NCI-H345 treated with DMSO at 0.1 percent for 48 hours (cell line): Measurements from ENCODE around the gene PDE2A.
A peak's percentile ranks its signal among the peaks of the same experiment; 100 is the strongest.

Experiments used
- DNase-seq: peaks from one replicate; lab custom pipeline; 2025; ENCODE audit not compliant: unreplicated experiment; lab: John Stamatoyannopoulos, UW

Gene PDE2A

GRCh38 chr11:72673943-72674828, at the start of gene PDE2A:
Gene PDE2A, minus strand, starts transcription at chr11:72674422. Its CDS starts 215 bp downstream, at chr11:72674207.
- DNase-seq, result no peak

DNA sequence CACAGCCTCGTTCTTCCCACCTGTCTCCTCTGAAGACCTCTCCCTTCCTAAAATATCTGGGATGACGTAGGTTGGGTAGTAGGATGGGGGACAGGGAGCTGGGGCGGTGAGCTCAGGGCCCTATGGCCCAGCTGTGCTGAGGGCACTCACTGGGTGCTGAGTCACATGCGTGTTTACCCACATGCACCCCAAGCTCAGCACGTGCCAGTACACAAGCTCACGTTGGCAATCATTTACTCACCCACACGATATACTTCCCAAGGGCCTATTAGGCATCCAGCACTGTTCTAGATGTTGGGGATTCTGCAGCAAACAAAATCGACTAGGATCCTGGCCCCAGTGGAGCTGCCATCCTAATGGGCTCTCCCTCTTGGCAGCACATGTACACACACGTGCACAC, 49.3 kb upstream of the PDE2A start:
- DNase-seq, result no peak

DNA sequence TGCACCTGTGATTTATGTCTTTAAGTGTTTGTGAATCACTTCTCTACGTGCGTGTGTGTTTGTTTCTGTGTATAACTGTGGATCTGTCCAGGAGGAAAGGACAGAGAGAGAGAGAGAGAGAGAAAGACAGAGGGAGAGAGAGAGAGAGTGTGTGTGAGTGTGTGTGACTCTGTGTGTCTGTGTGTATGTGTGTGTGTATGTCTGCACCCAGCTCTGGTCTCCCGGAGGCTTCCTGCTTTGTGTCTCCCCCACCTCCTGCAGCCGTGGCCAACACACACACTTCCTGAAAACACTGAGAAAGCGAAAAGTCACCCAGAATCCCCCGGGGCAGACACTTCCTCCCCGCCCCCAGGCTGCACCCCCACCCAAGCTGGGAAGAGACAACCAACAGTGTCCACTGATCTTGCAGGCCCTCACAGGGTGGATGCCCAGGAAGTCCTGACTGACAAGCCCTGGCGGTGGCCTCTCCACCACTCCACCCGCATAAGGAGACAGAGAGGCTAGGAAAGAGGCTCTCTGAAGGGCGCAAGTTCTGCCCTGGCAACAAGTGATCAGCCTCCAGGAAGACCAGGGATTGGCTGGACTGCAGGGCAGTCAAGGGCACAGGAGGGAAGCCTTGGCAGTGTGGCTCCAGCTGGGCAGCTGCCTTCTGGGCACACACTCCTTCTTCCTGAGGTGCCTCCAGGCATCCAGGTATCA, 48.0 kb upstream of the PDE2A start:
- DNase-seq, result peak; percentile 17

DNA sequence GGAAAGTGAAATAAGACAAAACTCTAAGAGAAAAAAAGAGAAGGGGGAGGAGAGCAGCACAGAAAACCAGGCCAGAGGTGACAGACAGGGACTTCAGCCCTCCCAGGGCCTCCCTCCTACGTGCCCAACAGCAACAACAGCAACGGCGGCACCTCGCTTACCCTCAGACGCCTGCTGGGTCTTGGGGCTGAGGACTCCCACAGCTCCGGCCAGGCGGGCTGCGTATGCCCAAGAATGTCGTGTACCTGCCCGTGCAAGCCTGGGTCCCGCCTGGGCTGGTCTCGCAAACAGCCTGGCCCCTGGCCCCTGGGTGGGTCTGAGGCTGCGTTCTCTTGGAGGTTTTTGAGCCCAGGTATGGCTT, 47.4 kb upstream of the PDE2A start:
- no peak for DNase-seq

GRCh38 chr11:72721276-72721675, 47.1 kb upstream of the PDE2A start:
- no peak for DNase-seq

- no peak for DNase-seq
Measured at GRCh38 chr11:72720784-72721183, 46.6 kb upstream of the PDE2A start.

- no peak for DNase-seq
Measured at GRCh38 chr11:72720047-72720446, 45.8 kb upstream of the PDE2A start.

DNA sequence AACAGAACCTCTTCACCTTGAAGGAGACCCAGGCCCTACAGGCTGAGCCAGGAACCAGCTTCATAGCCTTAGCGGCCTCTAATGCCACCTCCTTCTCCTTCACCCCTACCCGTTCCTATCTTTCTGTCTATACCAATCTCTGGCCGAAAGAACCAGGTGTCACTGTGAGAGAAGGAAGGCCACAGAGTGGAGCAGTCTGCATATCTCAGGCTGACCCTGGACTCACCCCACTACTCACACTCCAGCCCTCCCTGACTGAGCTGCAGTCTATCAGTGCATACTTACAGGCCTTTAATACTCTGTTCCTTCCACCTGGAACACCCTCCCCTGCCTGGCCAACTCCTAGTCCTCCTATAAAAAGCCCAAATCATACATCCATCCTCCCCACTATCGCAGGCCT, 45.3 kb upstream of the PDE2A start:
- no peak for DNase-seq

GRCh38 chr11:72719144-72719543, 44.9 kb upstream of the PDE2A start:
- no peak for DNase-seq

GRCh38 chr11:72718101-72718501, 43.9 kb upstream of the PDE2A start:
- DNase-seq, result no peak

GRCh38 chr11:72716788-72717435, 42.7 kb upstream of the PDE2A start:
- no peak for DNase-seq

DNA sequence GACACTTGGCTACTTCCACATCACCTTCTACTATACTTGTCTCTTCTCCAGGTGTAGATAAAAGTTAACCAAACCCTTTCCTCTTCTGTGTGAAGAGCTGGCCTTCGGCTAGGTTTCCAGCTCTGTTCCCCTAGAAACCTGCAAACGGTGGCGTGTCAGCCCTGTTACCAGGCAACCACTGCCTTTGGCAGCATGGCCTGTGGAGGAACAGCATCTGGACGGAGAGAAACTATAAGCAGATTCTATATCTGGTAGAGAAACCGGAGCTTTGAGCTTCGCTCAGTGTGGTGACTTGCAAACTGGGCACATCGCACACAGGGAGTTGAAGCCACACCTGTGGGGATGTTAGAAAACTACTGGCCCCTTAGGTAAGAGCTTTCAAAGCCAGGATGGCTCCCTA, 42.1 kb upstream of the PDE2A start:
- DNase-seq, result no peak

GRCh38 chr11:72712841-72713240, 38.6 kb upstream of the PDE2A start:
- DNase-seq, result no peak

- DNase-seq, result no peak
Measured at GRCh38 chr11:72712168-72712751, 38.0 kb upstream of the PDE2A start.

DNA sequence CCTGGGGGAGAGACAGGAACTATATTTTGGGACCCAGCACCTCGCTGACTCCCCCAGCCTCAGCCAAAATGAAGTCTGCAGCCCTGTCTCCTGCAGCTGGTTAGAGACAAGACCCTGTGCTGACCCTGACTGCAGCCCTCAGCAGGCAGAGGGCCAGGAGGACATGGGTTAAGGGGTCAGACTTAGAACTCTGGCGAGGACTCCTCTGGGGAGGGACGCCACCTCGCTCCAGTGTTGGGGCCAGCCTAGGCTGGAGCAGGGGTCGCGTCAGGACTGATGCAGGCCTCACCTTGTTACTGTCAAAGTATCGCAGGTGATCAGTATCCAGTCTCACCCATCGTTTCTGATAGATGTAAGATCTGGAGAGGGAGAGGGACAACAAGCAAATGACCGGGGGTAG, 36.9 kb upstream of the PDE2A start:
- no peak for DNase-seq

DNA sequence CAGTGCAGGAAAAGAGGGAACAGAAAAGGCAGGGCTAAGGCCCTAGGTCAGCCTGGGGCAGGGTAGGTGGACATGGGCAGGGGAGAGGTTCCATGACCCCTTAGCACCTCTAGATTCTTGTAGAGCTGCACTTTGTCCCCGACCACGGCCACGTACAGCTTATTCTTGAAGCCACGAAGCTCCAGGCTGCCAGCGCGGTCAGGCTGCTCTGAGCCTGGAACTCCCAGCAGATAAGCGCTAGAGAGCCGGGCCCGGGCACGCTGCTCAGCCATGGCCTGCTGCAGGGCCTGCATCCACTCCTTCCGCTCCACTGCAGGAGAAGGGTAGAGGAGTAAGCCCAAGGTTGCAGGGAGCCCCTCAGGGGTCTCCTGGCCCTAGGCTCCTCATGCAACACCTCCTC, 36.1 kb upstream of the PDE2A start:
- no peak for DNase-seq

DNA sequence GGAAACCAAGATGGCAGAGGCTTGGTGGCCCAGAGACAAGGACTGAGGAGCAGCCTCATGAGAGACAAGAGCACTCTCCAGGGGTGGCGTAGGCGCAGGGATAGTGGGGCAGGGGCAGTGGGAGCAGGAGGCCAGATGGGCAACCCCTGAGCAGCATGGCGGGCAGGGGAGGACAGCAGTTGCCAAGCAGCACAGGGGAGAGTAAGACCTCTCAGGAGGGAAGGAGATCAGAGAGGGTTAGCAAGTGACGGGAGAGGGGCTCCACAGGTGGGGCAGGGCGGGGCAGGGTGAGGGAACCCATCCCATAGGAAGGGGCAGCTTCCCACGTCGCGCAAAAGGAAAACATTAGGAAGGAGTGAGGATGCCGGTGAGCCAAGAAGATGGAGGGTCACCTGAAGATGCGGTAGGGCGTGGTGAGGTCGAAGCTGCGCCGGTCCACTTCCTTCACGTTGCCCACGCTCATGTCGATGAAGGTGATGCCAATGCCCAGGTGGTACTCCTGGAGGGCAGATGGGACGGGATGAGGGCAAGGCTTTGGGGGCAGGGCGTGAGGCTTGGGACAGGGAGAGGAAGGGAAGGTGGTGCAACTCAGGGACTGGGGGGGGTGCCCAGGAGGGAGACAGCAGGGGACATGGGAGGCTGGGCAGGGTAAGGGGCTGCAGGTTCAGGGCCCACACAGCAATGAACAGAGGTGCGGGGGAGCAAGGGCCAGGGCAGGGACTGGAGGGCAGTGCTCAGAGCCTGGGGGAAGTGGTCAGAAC, 35.4 kb upstream of the PDE2A start:
- DNase-seq, result no peak

- DNase-seq, result no peak
Measured at GRCh38 chr11:72707032-72707431, 32.8 kb upstream of the PDE2A start.

DNA sequence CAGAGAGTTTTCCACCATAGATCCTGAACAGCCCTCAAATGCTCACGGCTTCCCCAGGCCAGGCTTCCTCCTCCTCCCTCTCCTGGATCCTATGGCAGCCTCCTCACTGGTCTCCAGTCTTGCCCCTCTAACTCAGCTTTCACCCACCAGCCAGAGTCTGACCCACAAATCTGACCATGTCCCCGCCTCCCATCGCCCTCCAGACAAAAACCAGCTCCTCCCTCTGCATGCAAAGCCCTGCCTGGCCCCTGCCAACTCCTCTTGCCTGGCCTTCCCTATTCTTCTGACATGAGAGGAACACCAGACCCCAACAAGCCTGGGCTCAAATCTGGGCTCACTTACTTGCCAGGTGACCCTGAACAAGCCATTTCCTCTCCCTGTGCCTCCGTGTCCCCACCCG, 32.4 kb upstream of the PDE2A start:
- DNase-seq, result no peak

DNA sequence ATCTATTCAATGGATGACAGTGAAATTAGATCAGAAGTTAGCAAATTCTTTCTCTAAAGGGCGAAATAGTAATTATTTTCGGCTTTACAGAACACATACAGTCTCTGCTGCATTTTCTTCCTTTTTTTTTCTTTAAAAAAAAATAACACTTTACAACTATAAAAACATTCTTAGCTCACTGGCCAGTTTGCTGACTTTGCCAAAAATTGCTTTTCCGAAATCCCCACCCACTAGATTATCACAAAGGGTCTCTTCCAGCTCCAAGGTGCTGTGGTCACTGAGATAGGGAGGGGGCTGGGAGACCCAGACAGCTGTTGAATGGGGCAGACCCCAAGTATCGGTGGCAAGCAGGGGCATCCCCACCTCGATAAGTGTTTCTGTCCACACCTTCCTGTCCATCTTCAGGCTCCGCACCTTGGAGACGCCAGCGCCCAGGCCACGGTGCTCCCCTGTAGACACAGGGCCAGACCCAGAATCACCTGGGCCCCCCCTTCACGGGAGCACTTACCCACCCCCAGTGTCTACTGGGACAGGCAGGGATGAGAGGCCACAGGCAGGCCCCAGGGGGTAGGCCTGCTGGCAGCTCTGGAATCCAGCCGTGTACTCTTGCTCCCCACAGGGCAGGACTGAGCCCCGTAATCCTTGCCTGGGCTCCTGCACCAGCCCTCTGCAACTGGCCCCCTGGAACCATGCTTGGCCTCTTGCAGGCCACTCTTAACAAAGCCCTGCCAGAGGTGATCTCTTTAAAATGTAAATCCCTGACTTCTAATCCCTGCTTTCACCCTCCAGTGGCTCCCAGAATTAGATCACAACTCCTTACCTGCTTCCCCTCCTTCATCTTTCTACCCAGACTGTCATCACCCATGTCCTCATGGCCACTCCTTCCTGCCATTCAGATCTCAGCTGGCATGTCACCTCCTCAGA, 31.5 kb upstream of the PDE2A start:
- no peak for DNase-seq
